ENCODE measurements around the gene MPDU1. TPM values are rescaled to one million over a fixed set of nuclear protein-coding genes. Genes with fewer than 3 reads are reported as not detected.

The MPDU1 gene
- total and polyA plus RNA-seq, 2 of the 4 experiments (the other 2 are of a cell fraction): 135 to 149 TPM

GRCh38 chr17:7590743-7591142 lies 7.1 kb downstream of the MPDU1 start:
- peak overlapping the region; percentile 71 for H2BK5ac ChIP-seq (ENCODE audit: low read depth, low read length, poor library complexity, severe bottlenecking)
- peak overlapping the region; percentile 91 for H2AK9ac ChIP-seq (replicated peaks; ENCODE audit: low read depth, low read length, poor library complexity)
- dilution Hi-C loops (cut with HindIII; ENCODE audit: low sequenced_read_pairs, unreplicated experiment) (no loop called here), intact Hi-C loops (cut with micrococcal nuclease) (no loop called here), in situ Hi-C loops (cut with MboI; ENCODE audit: low sequenced_read_pairs) (no loop called here)
- H3K27ac ChIP-seq (ENCODE audit: insufficient read depth, low read length): peak overlapping the region; percentile 0; the same call in 1 of the 2 replicates
- ChIA-PET POLR2A (ENCODE audit: unreplicated experiment) (no interaction called here), CTCF (no interaction called here)
- peaks cover 20 to 53% of the 10 kb centered on the region in 2 experiments for H3K79me1 ChIP-seq (ENCODE audit: low read depth in 1 of 2, low read length in 2 of 2)
- H3K9me1 ChIP-seq (ENCODE audit: insufficient read depth, low read length): peaks cover 11% of the 10 kb centered on the region
- no peaks in the 10 kb centered on the region for H3K27me3 ChIP-seq (ENCODE audit: control insufficient read depth, insufficient read depth, low read length)
- no peak overlapping the region for H2AFZ ChIP-seq (replicated peaks; ENCODE audit: low read length, poor library complexity)
- H4K91ac ChIP-seq (ENCODE audit: insufficient read depth, low read depth, low read length): 0 out of 2 replicates have a peak overlapping the region, but pooled peaks have one; percentile 3
- peak overlapping the region; percentile 6; the same call in 1 of the 2 replicates for H2AK5ac ChIP-seq (ENCODE audit: low read depth, low read length)
- no peak overlapping the region for H2BK20ac ChIP-seq (ENCODE audit: low read depth, low read length)
- no peak overlapping the region for H2BK120ac ChIP-seq (ENCODE audit: low read depth, low read length)
- no peak overlapping the region for H3K9ac ChIP-seq (ENCODE audit: low read depth, low read length)
- 0 out of 2 replicates have a peak overlapping the region, but pooled peaks have one; percentile 6 for H3K4ac ChIP-seq (ENCODE audit: low read depth, low read length)
- peaks cover 57% of the 10 kb centered on the region for H3K36me3 ChIP-seq (ENCODE audit: control insufficient read depth, insufficient read depth, low read length)
- H3K4me3 ChIP-seq (ENCODE audit: insufficient read depth, low read depth, low read length): no peak overlapping the region
- H3K23ac ChIP-seq (ENCODE audit: low read depth, low read length): no peak overlapping the region
- H3K14ac ChIP-seq (replicated peaks; ENCODE audit: low read depth, low read length): no peak overlapping the region
- H3K4me1 ChIP-seq (ENCODE audit: control insufficient read depth, insufficient read depth, low read length): peaks cover 31% of the 10 kb centered on the region
- ATAC-seq (ENCODE audit: low read depth): peak; percentile 53
- TF ChIP-seq POLR2A (IDR thresholded peaks at IDR 0.05; ENCODE audit: low read depth, low read length): no peak
- no peak for TF ChIP-seq MAFK (IDR thresholded peaks at IDR 0.05; ENCODE audit: low read depth, low read length)
- no peak for TF ChIP-seq CHD1 (IDR thresholded peaks at IDR 0.05; ENCODE audit: low read depth, low read length)
- peak; percentile 5 for TF ChIP-seq RCOR1 (IDR thresholded peaks at IDR 0.05; ENCODE audit: insufficient replicate concordance, low read length)
- no peak overlapping the region for H3K18ac ChIP-seq (ENCODE audit: low read depth, low read length)
- H3K4me2 ChIP-seq (ENCODE audit: low read depth, low read length): no peak overlapping the region
- 100% methylated on average over 1 of the region's 4 CpGs; no CpG with 5 or more reads in 1 of the 2 experiments for WGBS, 2 experiments (ENCODE audit: extremely low coverage in 2 of 2, insufficient read length in 1 of 2)
- peaks cover 15% of the 10 kb centered on the region for H4K20me1 ChIP-seq (ENCODE audit: insufficient read depth, low read length)
- peak; percentile 70 for DNase-seq
- BruUV-seq (replicated peaks): no TSS peak
- no peak overlapping the region for H3K56ac ChIP-seq (ENCODE audit: extremely low read depth, insufficient read depth, low read length)
- peak overlapping the region in 1 of 2 experiments; percentile 57; a peak in 2 of 4 replicates for H4K8ac ChIP-seq (ENCODE audit: low read depth in 2 of 2, low read length in 2 of 2)
- H2BK15ac ChIP-seq (ENCODE audit: low read depth, low read length): no peak overlapping the region
- no peak overlapping the region for H4K5ac ChIP-seq (ENCODE audit: low read depth, low read length)
- H3K9me3 ChIP-seq (ENCODE audit: control insufficient read depth, insufficient read depth, low read length): no peaks in the 10 kb centered on the region

Data from IMR-90 (cell line).